ENCODE data around the gene TET3. TPM values are rescaled to one million over a fixed set of nuclear protein-coding genes. Genes with fewer than 3 reads are reported as not detected.

Gene TET3
- total RNA-seq, 3 donors from 2014 or later (not counting 1 experiment from before 2014, with no cell fraction given), result 40.0 to 47.9 (median 45.3) TPM

DNA sequence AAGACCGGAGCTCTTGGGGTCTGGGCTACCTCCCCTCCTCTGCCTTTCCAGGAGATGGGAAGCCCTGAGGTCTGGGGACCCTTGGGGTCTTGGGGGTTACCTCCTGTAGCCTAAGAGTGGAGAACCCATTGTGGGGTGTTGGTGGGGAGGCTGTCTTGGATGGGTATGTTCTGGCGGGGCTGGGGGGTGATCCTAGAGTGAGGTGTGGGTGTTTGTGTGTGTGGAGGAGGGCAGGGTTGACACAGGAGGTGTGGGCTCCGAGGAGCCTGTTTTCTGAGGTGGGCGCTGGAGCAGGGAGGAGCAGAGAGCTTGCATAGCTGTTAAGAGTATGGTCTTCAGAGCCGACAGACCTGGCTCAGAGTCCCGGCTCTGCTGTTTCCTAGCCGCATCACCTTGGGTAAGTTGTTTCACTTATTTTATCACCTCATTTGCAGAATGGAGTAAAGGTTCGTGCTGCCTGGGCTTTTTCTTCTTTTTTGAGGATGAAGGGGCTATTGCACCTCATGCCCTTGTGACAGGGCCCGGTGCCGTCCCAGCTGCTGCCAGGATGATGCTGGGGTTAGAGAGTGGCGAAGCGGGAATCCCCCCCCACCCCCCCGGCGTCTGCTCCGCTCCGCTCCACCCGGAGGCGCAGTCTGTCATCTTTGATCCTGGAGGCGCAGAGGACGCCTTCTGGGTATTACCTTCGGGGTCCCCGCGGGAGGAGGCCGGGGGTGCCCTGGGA, 17.2 kb downstream of the TET3 start:
- Mint-ChIP-seq H3K36me3 (peaks cover 2% of the 10 kb centered on the region), H3K27ac (peak overlapping the region; percentile 79 to 92), H3K4me1 (peaks cover 76 to 88% of the 10 kb centered on the region in 2 donors), H3K9me3 (no peaks in the 10 kb centered on the region), H3K27me3 (ENCODE audit: low read depth in 2 of 2) (no peaks in the 10 kb centered on the region), H3K4me3 (peak overlapping the region; percentile 75)
- DNase-seq, result no peak
- Histone ChIP-seq H3K27me3 (ENCODE audit: control insufficient read depth, insufficient read depth, low read length) (no peaks in the 10 kb centered on the region), H3K4me1 (ENCODE audit: control insufficient read depth, insufficient read depth, low read length) (peaks cover 34% of the 10 kb centered on the region), H3K36me3 (ENCODE audit: control insufficient read depth, insufficient read depth, low read length) (no peaks in the 10 kb centered on the region), H3K9me3 (ENCODE audit: control insufficient read depth, insufficient read depth, low read length) (no peaks in the 10 kb centered on the region), H3K27ac (ENCODE audit: low read length) (peak overlapping the region; percentile 41), H3K4me3 (ENCODE audit: low read length) (peak overlapping the region; percentile 42)
- intact Hi-C loops (cut with micrococcal nuclease), result loop anchor here (1.0 to 10.0 kb wide), 5 partner anchors 15 to 93 kb away; no protein-coding TSS in a partner anchor
- ATAC-seq, result peak; percentile 59 to 67 (median 62)
- TF ChIP-seq, protein P1, sequence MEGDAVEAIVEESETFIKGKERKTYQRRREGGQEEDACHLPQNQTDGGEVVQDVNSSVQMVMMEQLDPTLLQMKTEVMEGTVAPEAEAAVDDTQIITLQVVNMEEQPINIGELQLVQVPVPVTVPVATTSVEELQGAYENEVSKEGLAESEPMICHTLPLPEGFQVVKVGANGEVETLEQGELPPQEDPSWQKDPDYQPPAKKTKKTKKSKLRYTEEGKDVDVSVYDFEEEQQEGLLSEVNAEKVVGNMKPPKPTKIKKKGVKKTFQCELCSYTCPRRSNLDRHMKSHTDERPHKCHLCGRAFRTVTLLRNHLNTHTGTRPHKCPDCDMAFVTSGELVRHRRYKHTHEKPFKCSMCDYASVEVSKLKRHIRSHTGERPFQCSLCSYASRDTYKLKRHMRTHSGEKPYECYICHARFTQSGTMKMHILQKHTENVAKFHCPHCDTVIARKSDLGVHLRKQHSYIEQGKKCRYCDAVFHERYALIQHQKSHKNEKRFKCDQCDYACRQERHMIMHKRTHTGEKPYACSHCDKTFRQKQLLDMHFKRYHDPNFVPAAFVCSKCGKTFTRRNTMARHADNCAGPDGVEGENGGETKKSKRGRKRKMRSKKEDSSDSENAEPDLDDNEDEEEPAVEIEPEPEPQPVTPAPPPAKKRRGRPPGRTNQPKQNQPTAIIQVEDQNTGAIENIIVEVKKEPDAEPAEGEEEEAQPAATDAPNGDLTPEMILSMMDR (IDR thresholded peaks at IDR 0.05), result no peak
- 13% methylated on average over 21 of the region's 24 CpGs for WGBS (ENCODE audit: insufficient coverage)

DNA sequence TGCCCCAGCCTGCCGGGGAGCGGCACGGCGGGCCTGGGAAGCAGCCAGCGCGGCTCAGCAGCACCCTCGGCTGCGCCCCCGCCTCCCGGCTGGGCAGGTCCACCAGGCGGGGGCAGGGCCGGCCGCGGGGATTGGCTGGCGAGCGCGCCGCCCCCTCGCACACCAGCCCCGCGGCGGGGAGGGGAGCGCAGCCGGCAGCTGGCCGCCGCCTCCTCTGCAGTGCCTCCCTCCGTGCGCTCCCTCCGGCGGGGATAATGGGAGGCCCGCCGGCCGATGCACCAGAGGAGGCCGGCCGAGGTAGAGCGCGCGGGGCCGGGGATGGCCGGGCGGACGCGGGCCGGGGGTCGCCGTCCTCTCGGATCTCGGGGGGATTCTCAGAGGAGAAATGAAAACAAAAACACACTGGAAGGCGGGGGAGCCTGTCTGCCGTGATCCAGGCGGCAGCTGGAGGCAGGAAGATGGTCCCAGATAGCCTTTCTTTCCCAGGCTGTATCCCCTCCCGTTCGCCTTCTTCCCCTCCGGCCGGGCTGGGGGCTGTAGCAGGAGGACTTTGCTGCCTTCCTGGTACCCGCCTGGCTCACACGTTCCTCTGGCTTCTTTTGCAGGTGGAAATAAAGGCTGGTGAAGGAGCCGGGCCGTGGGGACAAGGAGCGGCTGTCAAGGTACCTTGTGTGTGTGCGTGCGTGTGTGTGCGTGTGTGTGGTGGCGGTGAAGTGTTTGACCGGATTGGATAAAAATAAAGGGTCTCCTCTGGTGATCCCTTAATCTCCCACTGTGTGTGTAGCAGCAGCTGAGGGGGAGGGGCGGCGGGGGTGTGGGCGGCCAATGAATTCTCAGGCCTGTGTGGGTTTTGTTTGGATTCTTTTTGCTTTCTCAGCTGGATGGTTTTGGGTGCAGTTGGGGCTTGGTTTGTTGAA, 18.1 kb downstream of the TET3 start:
- H3K4me1 ChIP-seq (ENCODE audit: control insufficient read depth, insufficient read depth, low read length), result peaks cover 34% of the 10 kb centered on the region
- Mint-ChIP-seq H3K9me3 (no peaks in the 10 kb centered on the region), H3K4me1 (peaks cover 76 to 85% of the 10 kb centered on the region in 2 donors), H3K27ac (peak overlapping the region; percentile 71 to 92), H3K4me3 (peak overlapping the region; percentile 89), H3K36me3 (peaks cover 5% of the 10 kb centered on the region), H3K27me3 (ENCODE audit: low read depth in 2 of 2) (no peaks in the 10 kb centered on the region)
- DNase-seq (peak; percentile 86 to 90), ATAC-seq (peak; percentile 95 to 99 (median 95))
- H3K27me3 ChIP-seq (ENCODE audit: control insufficient read depth, insufficient read depth, low read length), result no peaks in the 10 kb centered on the region
- TF ChIP-seq, protein P1 (IDR thresholded peaks at IDR 0.05), result no peak
- peak overlapping the region; percentile 41 for H3K27ac ChIP-seq (ENCODE audit: low read length)
- no peaks in the 10 kb centered on the region for H3K36me3 ChIP-seq (ENCODE audit: control insufficient read depth, insufficient read depth, low read length)
- H3K9me3 ChIP-seq (ENCODE audit: control insufficient read depth, insufficient read depth, low read length), result no peaks in the 10 kb centered on the region
- peak overlapping the region; percentile 66 for H3K4me3 ChIP-seq (ENCODE audit: low read length)
- WGBS (ENCODE audit: insufficient coverage), result 9% methylated on average over 68 of the region's 68 CpGs
- intact Hi-C loops (cut with micrococcal nuclease), result loop anchor here (1.0 to 10.0 kb wide), 4 partner anchors 15 to 92 kb away; no protein-coding TSS in a partner anchor

DNA sequence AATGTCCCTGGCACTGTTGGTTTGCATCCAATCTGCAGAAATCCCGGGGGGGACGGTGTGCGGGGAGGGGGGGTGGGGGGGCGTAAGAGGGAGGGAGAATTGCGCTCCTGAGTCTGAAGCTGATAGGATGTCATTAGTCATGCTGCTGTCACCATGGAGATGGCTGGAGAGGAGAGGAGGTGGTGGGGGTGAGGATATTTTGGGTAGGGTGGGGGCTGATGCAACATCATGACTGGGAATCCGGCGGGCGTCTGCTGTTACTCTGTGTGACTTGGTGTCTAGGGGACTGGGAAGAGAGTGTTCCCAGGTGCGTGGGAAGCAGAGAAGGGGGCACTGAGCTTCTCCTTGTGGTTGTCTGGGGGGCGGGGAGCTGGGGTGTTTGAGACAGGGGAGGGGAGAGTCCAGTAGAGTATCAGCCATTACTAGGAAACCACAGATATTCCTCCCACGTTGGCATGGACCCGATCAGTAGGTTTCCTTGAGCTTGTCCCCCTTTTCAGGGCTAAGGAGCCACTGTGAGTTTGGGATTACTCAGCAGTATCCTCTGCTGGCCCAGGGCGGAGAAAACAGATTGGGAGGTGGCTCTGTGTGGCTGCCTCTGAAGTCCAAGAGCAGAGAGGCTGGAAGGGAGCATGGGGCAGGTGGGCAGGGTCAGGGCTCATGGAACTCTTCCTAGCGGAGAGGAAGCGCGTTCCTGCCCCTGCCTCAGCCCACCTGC, 18.9 kb downstream of the TET3 start:
- no peaks in the 10 kb centered on the region for H3K9me3 Mint-ChIP-seq
- peak overlapping the region in 1 of 2 donors; percentile 92 for H3K27ac Mint-ChIP-seq
- peaks cover 5% of the 10 kb centered on the region for H3K36me3 Mint-ChIP-seq
- Histone ChIP-seq H3K27me3 (ENCODE audit: control insufficient read depth, insufficient read depth, low read length) (no peaks in the 10 kb centered on the region), H3K36me3 (ENCODE audit: control insufficient read depth, insufficient read depth, low read length) (no peaks in the 10 kb centered on the region), H3K27ac (ENCODE audit: low read length) (no peak overlapping the region), H3K4me1 (ENCODE audit: control insufficient read depth, insufficient read depth, low read length) (peaks cover 30% of the 10 kb centered on the region), H3K4me3 (ENCODE audit: low read length) (no peak overlapping the region), H3K9me3 (ENCODE audit: control insufficient read depth, insufficient read depth, low read length) (no peaks in the 10 kb centered on the region)
- H3K4me3 Mint-ChIP-seq, result peak overlapping the region; percentile 89
- intact Hi-C loops (cut with micrococcal nuclease), result loop anchor here (10.0 kb wide), 1 partner anchor 91 kb away; no protein-coding TSS in a partner anchor
- no peaks in the 10 kb centered on the region for H3K27me3 Mint-ChIP-seq (ENCODE audit: low read depth in 2 of 2)
- no peak for DNase-seq
- TF ChIP-seq, protein P1 (IDR thresholded peaks at IDR 0.05), result no peak
- H3K4me1 Mint-ChIP-seq, result peaks cover 73 to 84% of the 10 kb centered on the region in 2 donors
- no peak for ATAC-seq
- 80% methylated on average over 13 of the region's 16 CpGs for WGBS (ENCODE audit: insufficient coverage)

Measured in natural killer cell (primary cell).